Suppressor macrophage treated with lipopolysaccharide for 1 hour (primary cell): ENCODE measurements around the gene CASQ2.
"Not testable (repeated sequence)": the region's sequence is repeated elsewhere in the genome, so short reads cannot be mapped to it uniquely, and the experiment has no call there.

ENCODE experiments used
- DNase-seq, 3 donors: peaks; one replicate each; pipeline ENCODE4 v3.0.0-alpha.2; 2020 to 2022

Gene CASQ2

DNA sequence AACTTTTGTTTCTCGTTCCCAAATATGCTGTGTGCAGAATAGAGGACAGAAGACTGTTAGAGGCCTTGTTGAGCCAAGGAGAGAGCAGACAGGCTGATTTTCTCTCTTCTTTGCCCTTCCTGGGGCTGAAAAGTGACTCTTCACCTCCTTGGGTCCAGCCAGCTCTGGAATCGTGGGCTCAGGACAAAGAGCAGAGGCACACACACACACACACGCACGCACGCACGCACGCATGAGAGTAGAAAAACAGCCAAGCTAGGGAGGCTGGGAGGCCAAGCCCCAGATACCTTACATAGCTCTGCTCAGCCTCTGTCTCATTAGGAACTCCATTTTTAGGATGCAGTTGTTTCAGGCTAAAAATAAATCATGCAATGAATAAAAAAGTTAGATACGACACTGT lies at the start of gene CASQ2:
Gene CASQ2 (minus strand): TSS at position 166 of the 400 bp plus-strand sequence. CDS start 173 bp downstream, outside the sequence.
- DNase-seq, result no peak

DNA sequence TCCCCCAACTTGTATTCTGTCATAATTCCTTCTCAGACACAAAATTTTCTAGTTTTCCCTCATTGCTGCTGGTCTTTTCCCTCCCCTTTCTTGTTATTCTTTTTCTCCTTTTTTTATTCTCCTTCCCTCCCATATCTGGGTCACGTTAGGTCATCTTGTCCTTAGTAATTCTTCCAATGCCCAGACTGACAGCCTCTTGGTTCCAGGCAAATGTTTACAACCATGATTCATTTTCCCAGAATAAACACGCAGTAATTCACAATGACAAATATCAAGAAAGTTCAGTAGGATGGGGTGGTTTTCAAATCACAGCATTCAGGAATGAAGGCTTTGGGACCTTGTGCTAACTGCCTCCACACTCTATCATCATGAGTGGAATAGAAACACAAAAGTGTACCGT lies 47.2 kb upstream of the CASQ2 start:
- no peak for DNase-seq

DNA sequence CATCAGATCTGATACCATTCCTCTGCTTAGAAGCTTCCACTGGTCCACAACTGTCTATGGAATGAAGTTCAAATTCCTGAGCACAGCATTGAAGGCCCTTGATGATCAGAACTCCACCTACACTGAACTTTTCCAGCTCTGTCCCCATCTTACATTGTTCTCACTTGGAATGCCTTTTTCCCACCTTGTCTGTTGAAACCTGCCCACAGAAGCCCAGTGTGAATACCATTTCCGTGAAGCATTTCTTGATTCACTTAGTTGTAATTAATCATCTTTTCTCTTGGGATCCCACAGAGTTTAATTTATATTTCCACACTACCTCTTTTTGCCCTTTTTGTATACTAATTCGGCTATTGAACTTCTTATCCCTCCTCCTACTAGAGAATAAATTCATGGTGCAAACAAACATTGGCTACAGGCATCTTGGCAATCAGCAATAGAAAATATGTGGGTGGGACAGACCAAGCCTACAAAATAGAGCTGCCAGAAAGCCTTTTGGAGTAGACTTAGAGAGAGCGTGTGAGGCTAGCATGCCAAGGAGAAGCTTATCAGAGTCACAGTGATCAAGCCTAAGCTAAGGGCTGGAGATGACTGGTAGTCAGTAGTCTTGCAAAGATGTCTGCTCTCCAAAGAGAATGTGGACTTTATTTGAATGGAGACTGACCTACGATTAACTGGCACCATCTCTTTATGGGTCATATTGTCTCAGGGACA lies 46.3 kb upstream of the CASQ2 start:
- no peak for DNase-seq

DNA sequence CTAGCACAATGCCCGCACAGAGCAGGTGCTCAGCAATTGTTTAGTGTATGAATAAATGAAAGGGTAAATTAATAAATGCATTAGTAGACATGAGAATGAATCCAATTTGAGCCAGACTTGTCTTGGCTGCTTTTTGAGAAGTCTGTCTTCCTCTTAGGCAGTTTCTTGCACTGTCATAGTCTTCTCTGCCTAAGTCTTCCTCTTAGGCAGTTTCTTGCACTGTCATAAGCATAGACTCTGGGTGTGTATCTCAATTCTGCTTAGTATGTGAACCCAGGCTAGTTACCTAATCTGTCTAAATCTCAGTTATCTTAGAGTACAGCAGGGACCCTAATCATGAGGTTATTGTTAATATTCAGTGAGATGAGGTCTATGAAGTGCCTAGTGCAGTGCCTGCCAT lies 45.2 kb upstream of the CASQ2 start:
- DNase-seq, result peak; percentile 38 to 55 (median 42)

DNA sequence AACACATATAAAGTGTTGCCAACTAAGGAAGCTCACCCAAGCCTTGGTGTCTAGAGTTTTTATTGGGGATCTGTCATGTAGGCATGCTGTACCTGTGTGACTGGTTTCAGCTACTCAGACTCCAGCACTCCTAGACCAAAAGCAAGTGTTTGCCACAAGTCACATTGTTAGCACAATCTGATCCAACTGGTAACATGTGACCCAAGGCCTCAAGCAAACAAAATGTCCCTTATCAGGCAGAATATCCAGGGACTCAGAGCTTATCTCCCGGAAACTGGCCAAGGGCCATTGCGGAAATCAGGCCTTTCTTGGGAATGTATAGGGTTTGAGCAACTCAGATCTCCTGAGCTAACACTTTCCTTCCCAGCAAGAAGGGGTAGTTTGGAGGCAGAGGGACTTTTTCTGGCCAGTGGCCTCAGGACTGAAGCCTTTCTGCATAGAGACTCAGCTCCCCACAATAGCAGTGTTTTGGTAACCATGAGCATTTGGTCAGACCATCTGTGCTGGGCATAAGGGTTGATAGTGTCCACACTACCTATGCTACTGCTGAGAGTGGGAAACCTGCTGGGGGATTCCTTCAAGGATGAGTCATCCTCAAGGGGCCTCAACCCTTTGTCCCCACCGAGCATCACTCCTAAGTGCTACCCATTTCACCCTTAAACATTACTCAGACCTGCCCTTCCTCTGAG lies 42.8 kb upstream of the CASQ2 start:
- no peak for DNase-seq

DNA sequence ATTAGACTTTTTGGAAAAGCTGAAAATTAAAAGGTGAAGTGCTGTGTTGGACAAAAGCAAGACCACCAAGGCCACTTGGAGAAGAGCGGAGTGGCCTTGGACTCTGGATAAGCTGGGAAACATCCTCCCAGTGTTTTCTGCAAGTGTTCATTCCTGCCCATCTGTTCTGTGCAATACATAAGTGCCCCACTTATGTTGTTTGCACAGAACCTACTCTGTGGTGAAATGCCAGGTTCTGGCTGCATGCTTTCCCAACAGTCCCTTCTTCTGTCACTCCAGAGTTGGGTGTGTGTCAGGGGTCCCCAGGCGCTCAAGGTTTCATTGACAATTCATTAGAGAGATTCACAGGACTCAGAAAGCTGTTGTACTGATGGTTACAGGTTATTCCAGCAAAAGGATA lies 42.1 kb upstream of the CASQ2 start:
- DNase-seq, result no peak

DNA sequence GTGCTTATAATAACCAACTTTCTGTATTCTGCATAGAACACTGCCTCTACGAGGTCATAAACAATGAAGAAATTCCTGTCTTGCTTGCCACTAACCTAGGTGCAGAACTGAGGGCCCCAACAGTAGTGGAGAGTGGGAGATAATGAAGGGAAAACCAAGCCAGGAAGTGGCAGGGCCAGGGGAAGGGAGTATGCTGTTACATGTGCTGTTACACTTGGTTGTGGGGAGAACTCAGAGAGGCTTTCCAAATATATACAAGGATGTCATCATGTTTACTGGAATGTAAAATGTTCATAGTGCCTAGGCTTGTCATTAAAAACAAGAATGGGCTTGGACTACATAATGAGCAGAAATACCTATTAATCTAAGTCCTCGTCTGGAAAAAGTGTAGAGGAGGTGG lies 41.3 kb upstream of the CASQ2 start:
- DNase-seq, result no peak

DNA sequence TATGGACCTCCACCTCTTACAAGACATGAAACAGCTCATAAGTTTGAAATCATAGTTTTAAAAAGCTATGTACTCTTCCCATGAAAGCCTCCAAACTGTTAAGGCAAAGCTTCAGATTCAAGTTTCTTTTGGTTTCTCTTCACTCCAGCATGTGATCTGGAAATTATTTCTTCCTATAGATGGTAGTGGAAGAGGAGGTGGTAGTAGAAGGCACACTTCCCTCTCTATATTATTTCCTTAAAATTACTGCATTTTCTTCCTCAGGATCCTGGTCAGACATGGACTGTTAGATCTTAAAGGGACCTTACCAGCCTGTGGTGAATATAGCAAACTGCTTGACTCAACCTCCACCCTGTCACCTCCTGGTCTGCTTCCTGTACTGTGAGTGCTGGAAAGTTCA lies 40.6 kb upstream of the CASQ2 start:
- peak in 2 of 3 donors; percentile 27 to 45 for DNase-seq

DNA sequence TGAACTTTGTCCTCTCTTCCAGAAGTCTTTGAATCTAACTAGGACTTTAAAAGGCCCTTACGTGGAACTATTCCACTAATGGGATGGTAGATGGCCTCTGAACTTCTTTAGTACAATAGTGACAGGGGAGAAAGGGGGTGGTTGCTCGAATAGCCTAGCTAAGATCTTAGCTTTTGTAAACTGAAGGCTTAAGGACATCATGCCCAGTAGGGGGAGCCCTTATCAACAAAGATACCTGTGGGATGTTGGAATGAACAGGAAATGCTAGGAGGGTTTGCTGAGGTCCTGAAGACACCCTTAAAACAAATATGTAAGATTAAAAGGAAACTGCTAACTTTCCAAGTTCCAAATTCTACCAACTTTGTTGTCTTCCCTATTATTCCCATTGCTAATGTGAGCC lies 39.2 kb upstream of the CASQ2 start:
- DNase-seq, result peak; percentile 83 to 91 (median 89)

DNA sequence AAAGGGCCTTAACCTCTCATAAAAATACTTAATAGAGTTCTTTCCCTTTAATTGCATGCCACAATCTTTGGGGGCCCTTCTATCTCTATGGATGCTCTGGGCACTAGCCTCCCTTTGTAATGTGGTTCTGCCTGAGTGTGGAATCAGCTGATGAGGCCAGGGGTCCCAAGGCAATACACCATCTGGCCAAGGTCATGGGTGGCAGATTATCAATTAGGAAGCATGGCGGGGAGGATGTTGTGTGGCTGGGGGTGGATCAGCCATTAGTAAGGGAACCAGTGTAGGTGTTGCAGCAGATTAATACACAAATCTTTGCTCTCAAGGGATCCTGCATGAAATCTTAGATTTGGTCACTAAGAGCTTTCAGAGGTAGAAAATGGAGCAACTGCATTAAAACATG lies 37.1 kb upstream of the CASQ2 start:
- no peak for DNase-seq

DNA sequence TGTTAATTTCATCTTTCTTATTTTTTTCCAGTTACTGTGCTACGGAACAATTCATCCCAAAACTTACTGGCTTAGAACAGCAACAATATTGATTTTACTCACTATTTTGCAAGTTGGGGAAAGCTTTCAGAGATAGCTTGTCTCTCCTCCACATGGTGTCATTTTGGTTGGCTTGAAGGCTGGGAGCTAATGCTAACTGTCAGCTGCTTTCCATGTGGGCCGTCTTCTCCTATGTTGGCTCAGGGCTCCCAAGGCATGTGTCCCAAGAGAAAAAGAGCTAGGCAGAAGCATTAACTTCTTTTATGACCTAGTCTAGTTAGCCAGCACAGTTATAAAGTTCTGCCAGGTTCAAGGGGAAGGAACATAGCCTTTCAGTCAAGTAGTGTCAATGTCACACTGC lies 33.9 kb upstream of the CASQ2 start:
- no peak for DNase-seq

DNA sequence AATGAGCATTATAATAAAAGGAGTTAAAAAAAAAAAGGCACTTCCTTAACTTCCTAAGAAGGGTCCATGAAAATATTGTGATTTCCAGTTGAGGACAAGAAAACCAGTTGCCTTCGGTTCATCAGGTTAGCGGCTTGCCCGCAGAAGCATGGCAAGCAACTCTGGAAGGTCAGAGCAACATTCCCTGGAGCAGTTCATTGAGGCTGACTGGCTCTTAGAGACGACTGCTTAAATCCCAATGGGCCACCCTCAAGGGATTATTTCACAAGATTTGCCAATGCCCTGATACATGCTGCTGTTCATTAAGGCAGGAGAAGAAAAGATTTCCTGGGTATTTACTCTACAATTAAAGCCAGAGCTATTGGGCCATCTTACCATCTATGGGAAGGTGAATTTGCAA lies 29.0 kb upstream of the CASQ2 start:
- DNase-seq, result no peak

DNA sequence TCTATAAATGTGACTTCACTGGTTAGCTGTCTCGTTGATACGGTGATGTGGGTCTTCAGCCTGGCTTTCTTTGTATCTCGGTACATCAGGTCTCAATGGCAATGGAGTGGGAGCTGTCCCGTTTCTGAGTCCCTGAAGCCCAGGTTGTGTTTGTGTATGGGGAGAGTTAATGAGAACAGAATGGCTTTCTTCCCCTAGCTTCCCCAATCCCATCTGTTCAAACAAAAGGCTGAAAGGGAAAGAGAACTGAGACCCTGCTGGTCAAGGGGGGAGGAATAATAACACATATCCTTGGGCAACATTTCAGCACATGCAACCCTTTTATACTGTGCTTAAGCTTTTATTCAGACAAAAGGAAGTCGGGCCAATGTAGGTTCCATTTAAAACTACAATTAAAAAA lies 28.4 kb upstream of the CASQ2 start:
- DNase-seq, result no peak

DNA sequence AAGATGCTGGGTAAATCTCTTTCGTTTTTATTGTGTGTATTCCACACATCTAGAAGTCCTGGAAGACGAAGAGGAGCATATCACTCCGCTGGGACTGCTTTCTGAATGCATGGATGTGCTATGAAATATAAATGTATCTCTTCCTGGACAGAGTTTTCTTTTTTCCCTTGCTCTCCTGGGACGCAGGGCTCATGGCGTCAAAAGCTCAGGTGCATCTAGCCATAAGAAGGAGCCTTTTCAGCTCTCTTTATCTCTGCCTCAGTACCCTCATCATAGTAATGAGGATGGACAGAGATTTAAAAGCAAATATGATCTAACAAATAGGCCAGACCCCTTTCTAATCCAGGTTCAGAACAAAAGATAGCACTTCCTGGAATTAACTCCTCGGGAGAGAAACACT lies 27.5 kb upstream of the CASQ2 start:
- no peak for DNase-seq

DNA sequence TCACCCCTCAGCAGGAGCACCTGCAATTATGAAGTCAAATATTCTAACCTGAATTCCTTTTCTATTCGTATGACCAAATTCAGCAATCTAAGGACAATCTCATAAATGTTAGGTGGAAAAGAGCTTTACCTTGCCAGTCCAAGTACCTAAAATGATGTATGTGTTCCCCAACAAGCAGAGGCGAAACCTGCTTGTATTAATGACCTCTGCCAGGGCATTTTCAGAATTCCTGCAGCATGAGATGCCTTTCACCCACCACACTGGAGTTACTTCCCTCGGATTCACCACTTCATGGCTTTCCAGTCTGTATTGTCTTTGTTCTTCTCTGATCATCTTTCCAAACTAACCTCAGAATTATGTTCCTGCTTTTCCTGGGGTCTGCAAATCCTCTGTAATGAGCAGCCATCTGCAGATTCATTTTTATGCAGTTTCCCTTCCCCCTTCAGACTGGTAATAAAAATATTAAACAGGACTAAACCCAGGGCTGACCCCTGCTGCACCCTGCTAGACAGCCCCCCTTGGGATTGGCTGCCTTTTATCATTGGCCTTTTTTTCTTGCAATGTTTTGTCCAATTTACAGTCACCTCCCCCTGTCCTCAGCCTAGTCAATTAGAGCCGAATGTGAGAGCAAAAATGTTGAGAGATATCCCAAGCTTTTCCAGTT lies 26.6 kb upstream of the CASQ2 start:
- no peak for DNase-seq

DNA sequence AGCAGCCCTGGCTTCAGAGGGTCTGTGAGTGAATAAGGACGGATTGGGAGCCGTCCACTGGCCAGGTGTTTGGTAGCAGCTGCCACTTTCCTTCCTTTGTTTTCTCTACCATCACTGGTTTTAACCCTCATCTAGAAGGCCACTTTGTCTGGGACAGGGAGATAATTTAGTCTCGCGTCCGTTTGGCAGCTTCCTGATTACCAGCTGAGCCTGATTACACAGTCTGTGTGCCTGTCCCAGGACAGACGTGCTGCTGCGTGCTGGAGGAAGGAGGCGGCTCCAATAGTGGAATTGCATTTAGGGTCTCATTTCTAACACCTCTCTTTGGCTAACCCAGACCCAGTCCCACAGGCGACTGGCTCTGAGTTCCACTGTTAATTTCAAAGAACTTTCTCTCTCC lies 24.6 kb upstream of the CASQ2 start:
- DNase-seq, result no peak

DNA sequence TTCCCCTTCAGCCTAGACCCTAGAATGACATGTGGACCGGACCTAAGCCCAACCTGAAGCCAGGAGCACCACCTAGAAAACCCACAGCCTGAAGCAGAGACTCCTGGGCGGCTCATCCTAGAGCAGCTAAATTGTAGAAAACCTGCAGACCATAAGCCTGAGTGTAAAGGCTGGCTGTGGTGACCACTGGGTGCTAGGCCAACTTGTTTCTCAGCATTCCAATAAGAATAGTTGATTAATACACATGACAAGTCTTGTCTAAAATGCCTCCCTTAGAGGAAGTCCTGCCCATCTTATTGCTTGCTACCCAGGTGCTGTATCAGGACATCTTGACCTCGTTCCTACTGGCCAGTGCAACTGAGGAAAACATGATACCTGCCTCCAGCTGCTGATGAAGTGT lies 23.3 kb upstream of the CASQ2 start:
- no peak for DNase-seq

DNA sequence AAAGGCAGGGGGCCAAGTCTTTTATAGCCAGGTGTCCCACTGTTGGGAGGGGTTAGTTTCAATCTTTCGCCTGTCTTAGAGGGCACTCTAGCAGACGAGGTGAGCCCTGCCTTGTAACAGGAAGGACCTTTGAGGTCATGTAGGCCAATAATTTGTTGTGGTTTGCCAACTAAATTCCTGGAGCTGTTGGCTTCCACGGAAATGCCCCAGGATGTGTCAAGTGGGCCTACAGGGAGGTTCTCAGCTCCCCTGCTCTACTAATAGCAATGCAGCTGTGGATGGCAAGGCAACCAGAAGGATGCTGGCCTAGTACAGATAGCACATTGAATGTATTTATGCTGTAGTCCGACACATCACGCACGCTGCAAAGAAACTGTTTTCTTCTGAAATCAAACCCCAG lies 22.3 kb upstream of the CASQ2 start:
- DNase-seq, result no peak

DNA sequence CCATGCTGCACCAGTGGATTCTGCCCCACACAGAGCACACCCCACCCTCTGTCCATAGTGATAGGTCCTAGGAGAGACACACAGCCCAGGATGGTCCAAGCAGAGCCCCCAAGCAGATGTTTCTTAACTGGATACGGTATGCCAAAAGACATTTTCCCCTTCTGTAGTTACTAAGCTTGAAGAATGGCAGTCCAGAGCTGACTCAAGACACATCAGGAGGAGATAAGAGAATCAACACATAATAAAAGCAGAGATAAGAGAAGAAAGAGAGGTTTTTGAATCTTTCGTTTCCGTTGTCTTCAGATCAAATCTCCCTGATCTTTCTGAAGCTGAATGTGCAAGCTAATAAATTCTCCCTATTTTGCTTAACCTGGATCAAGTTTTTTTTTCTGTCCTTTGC lies 21.8 kb upstream of the CASQ2 start:
- no peak for DNase-seq

DNA sequence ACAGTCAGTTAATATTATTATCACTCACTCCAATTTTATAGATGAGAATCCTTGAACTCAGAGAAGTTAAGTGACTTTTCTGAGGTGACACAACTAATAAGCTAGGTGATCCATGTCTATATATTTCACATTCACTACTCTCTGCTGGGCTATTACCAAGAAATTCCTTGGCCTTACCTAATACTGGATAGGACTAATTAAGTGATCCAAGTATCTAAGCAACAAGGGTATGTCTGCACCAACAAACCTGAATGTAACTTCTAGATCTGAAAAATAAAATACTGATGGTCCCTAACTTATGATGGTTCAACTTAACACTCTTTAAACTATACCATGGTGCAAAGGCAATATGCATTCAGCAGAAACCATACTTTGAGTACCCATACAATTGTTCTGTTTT lies 14.8 kb upstream of the CASQ2 start:
- DNase-seq, result no peak

DNA sequence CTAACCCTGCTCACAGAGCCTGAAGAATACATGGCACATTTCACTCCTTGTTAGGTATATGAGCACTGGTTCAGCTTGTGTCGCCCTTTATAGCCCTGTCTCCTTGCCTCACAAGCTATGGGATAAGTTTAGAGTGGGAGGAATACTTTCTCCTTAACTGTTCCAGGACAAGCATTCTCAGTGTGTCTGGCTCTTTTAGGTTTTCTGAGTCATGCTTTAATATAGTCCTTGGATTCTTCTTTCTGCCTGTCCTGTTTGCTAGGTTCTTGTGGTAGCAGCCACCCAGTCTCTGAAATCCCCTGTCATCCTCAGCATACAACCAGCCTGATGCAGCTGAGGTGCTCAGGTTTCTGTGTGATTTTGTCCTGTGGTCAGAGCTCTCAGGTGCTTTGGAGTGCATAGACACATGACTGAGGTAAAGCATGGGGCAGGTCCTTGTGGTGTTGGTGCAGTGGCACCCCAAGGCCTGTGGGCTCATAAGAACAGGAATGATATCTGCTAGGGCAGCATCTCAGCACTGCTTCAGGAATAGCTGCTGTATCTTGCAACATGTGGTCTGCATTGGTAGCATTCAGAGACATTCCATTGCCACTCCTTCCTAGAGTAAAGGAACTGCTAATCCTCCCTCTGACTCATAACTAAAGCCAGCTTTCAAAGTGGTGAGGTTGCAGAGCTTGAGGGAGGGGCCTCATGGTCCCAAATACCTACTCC lies 14.2 kb upstream of the CASQ2 start:
- DNase-seq, result peak; percentile 19 to 44 (median 21)

DNA sequence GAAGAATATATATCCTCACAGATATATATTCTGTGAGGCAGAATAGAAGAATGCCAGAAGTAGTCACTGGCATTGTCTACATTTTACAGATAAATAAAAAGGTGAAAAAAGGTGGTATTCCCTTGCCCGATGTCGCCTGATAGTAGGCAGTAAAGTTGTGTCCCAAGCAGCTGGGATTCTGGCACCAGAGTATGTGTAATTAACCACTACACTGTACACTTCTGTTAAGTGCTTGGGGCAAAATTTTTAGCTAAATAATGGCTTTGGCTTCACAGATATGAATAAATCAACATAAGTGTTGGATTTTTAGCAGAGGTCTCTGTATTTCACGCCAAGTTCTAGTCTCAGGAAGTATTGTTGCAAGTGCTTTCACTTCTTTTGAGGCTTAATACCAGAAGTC lies 13.3 kb upstream of the CASQ2 start:
- no peak for DNase-seq

DNA sequence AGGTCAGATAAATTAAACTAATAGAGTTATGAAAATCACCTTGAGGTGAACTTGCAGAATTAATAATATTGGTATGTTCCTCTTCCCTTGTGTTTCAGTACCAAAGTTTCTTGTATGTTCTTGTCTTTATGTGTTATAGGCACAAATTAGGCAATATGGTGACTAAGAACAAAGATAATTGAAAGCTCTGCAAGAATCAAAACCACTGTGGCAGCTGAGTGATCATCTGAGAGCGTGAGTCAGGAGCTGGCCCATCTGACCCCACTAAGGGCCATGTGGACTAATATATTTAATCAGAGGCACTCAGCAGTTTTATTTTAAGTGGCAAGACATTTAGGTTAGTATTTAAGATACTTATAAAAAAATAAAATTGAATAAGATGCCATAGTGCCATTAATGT lies 12.8 kb upstream of the CASQ2 start:
- DNase-seq, result peak; percentile 72 to 91 (median 88)

DNA sequence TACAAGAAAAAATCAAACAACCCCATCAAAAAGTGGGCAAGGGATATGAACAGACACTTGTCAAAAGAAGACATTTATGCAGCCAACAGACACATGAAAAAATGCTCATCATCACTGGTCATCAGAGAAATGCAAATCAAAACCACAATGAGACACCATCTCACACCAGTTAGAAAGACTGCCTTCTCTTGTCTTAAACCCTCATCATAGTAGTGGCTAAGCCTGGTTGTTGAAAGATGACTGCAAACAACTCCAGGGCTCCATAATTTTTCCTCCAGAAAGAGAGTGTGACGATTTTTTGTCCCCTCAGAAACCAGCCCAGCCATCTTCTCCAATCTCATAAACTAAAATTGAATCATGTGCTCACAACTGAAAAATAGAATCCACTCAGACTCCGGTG lies 12.1 kb upstream of the CASQ2 start:
- DNase-seq, result not testable (repeated sequence)
